Right atrium auricular region (tissue), 2 donors: ENCODE results near the gene MED27. TPM values are rescaled to one million over a fixed set of nuclear protein-coding genes. Genes with fewer than 3 reads are reported as not detected.

Experiments used
- DNase-seq: peaks from one replicate; pipeline ENCODE4 v3.0.0-alpha.2; 2019; ENCODE audit warnings: low spot score
- H3K27ac ChIP-seq, 2 donors: fragments of 200-600 bp; sonication (generic); 1 replicate in 1 of 2; 2 replicates in 1 of 2; pipeline ENCODE4 v1.5.1; 2016 to 2019
- H3K27me3 ChIP-seq, 2 donors: fragments of 200-600 bp; sonication (generic); one replicate each; pipeline versions ENCODE4 v1.5.1 to v1.6.0; 2017 to 2019
- H3K36me3 ChIP-seq: fragments of 200-600 bp; sonication (generic); one replicate; pipeline ENCODE4 v1.5.1; 2016
- H3K4me1 ChIP-seq, 2 donors: fragments of 200-600 bp; sonication (generic); one replicate each; pipeline versions ENCODE4 v1.5.1 to v1.6.0; 2017 to 2019
- H3K4me3 ChIP-seq, 2 donors: fragments of 200-600 bp; sonication (generic); 1 replicate in 1 of 2; 2 replicates in 1 of 2; pipeline ENCODE4 v1.5.1; 2017 to 2019; ENCODE audit warnings: mild to moderate bottlenecking in 1 of 2, moderate library complexity in 1 of 2
- H3K9me3 ChIP-seq, 2 donors: fragments of 200-600 bp; sonication (generic); one replicate each; pipeline ENCODE4 v1.5.1; 2019
- CTCF ChIP-seq, 2 donors: fragments of 200-600 bp; sonication (generic); IDR thresholded peaks; one replicate each; pipeline ENCODE4 v1.5.1; 2019; ENCODE audit warnings: antibody characterized with exemption in 2 of 2
- total RNA-seq, 2 donors: library from RNA; depleted of rRNA; stranded (reverse); fragments of >200 nt; gene quantifications; one replicate each; pipeline ENCODE4 v1.1.0, GENCODE V29; 2016

MED27 gene
- total RNA-seq, 2 donors from 2014 or later = 12.5 to 15.3 TPM

- no peak for TF ChIP-seq CTCF (IDR thresholded peaks at IDR 0.05)
- Histone ChIP-seq H3K4me1 (peaks cover 0 to 30% of the 10 kb centered on the region in 2 donors), H3K27me3 (no peaks in the 10 kb centered on the region), H3K27ac (no peak overlapping the region), H3K4me3 (no peak overlapping the region), H3K9me3 (no peaks in the 10 kb centered on the region), H3K36me3 (no peaks in the 10 kb centered on the region)
- DNase-seq = no peak
Observed at GRCh38 chr9:131981116-131981776, 98.4 kb downstream of the MED27 start.

- no peak for TF ChIP-seq CTCF (IDR thresholded peaks at IDR 0.05)
- DNase-seq = no peak
- Histone ChIP-seq H3K9me3 (no peaks in the 10 kb centered on the region), H3K4me3 (no peak overlapping the region), H3K27ac (no peak overlapping the region), H3K4me1 (peaks cover 0 to 34% of the 10 kb centered on the region in 2 donors), H3K36me3 (no peaks in the 10 kb centered on the region), H3K27me3 (no peaks in the 10 kb centered on the region)
Observed at GRCh38 chr9:131980267-131981016, 99.2 kb downstream of the MED27 start.

GRCh38 chr9:131977109-131977838, 102.4 kb downstream of the MED27 start:
- no peaks in the 10 kb centered on the region for H3K27me3 ChIP-seq
- no peak for DNase-seq
- no peaks in the 10 kb centered on the region for H3K9me3 ChIP-seq
- H3K4me3 ChIP-seq = no peak overlapping the region
- H3K27ac ChIP-seq = no peak overlapping the region
- no peaks in the 10 kb centered on the region for H3K36me3 ChIP-seq
- H3K4me1 ChIP-seq = peaks cover 0 to 34% of the 10 kb centered on the region in 2 donors
- TF ChIP-seq CTCF (IDR thresholded peaks at IDR 0.05) = no peak

- H3K27ac ChIP-seq = no peak overlapping the region
- no peaks in the 10 kb centered on the region for H3K9me3 ChIP-seq
- DNase-seq = no peak
- no peaks in the 10 kb centered on the region for H3K27me3 ChIP-seq
- no peaks in the 10 kb centered on the region for H3K36me3 ChIP-seq
- peaks cover 0 to 30% of the 10 kb centered on the region in 2 donors for H3K4me1 ChIP-seq
- no peak overlapping the region for H3K4me3 ChIP-seq
- no peak for TF ChIP-seq CTCF (IDR thresholded peaks at IDR 0.05)
Observed at GRCh38 chr9:131976157-131977108, 103.2 kb downstream of the MED27 start.

GRCh38 chr9:131972889-131973288, 106.8 kb downstream of the MED27 start:
- Histone ChIP-seq H3K4me3 (no peak overlapping the region), H3K9me3 (no peaks in the 10 kb centered on the region), H3K36me3 (no peaks in the 10 kb centered on the region), H3K27ac (no peak overlapping the region), H3K27me3 (no peaks in the 10 kb centered on the region), H3K4me1 (peaks cover 0 to 17% of the 10 kb centered on the region in 2 donors)
- no peak for TF ChIP-seq CTCF (IDR thresholded peaks at IDR 0.05)
- no peak for DNase-seq
